SK-N-SH (cell line): ENCODE measurements around the gene TRNAU1AP. TPM values are rescaled to one million over a fixed set of nuclear protein-coding genes. Genes with fewer than 3 reads are reported as not detected.

Experiments used
- CTCF ChIA-PET: fragments of 300-600, 350-600 bp; formaldehyde crosslinking; extraction: SDS; loops from one replicate; lab custom pipeline; 2021; lab: Yijun Ruan, JAX
- POLR2A ChIA-PET: fragments of 350-600 bp; sonication (Branson Sonifier 250); formaldehyde crosslinking; extraction: SDS; loops from one replicate; lab custom pipeline; 2020; ENCODE audit warnings: antibody characterized with exemption, inconsistent platforms; lab: Yijun Ruan, JAX
- DNase-seq: peaks from one replicate; pipeline ENCODE4 v3.0.0; 2012
- H2AFZ ChIP-seq: fragments of 200-600 bp; sonication (generic); 2 replicates; pipeline ENCODE4 v1.8.1; 2016; ENCODE audit warnings: antibody characterized with exemption, mild to moderate bottlenecking, low read depth
- H3F3A ChIP-seq: fragments of 200-600 bp; sonication (generic); replicated peaks from 2 replicates; pipeline ENCODE3; 2016; ENCODE audit warnings: antibody characterized with exemption, mild to moderate bottlenecking; ENCODE audit not compliant: insufficient read depth
- H3K27ac ChIP-seq, 2 experiments: fragments of 200-500 bp in 1 of 2; fragments of 200-600 bp in 1 of 2; sonication (Bioruptor generic) in 1 of 2; sonication (generic), shearing (Covaris generic) in 1 of 2; 2 replicates each; pipeline versions ENCODE4 v1.5.1 to v1.6.1; 2014 to 2016; ENCODE audit warnings: low read depth in 2 of 2, inconsistent platforms in 1 of 2, low read length in 1 of 2, mild to moderate bottlenecking in 1 of 2, mixed read lengths in 1 of 2
- H3K27me3 ChIP-seq: fragments of 200-600 bp; sonication (generic), shearing (Covaris generic); 2 replicates; pipeline ENCODE4 v1.6.1; 2016; ENCODE audit warnings: mixed run types; ENCODE audit not compliant: insufficient read depth
- H3K36me3 ChIP-seq, 2 experiments: fragments of 200-500 bp in 1 of 2; fragments of 200-600 bp in 1 of 2; sonication (Bioruptor generic) in 1 of 2; sonication (generic) in 1 of 2; replicated peaks in 1 of 2; 2 replicates each; pipeline versions ENCODE3 to v1.5.1; 2014 to 2016; ENCODE audit warnings: low read length in 1 of 2, mild to moderate bottlenecking in 1 of 2; ENCODE audit not compliant: insufficient read depth in 2 of 2, control insufficient read depth in 1 of 2
- H3K4me1 ChIP-seq, 2 experiments: fragments of 200-500 bp in 1 of 2; fragments of 200-600 bp in 1 of 2; sonication (Bioruptor generic) in 1 of 2; sonication (generic), shearing (Covaris generic) in 1 of 2; 2 replicates each; pipeline versions ENCODE4 v1.5.1 to v1.6.1; 2014 to 2016; ENCODE audit warnings: low read depth in 1 of 2, low read length in 1 of 2, mixed run types in 1 of 2; ENCODE audit not compliant: insufficient read depth in 2 of 2, control insufficient read depth in 1 of 2
- H3K4me2 ChIP-seq: fragments of 200-600 bp; sonication (generic), shearing (Covaris generic); 2 replicates; pipeline ENCODE4 v1.6.1; 2017; ENCODE audit warnings: mixed run types
- H3K4me3 ChIP-seq, 2 experiments: fragments of 200-500 bp in 1 of 2; fragments of 200-600 bp in 1 of 2; sonication (Bioruptor generic) in 1 of 2; sonication (generic), shearing (Covaris generic) in 1 of 2; 2 replicates each; pipeline versions ENCODE4 v1.5.1 to v1.8.1; 2014 to 2016; ENCODE audit warnings: low read depth in 2 of 2, inconsistent platforms in 1 of 2, low read length in 1 of 2, mild to moderate bottlenecking in 1 of 2, mixed read lengths in 1 of 2, moderate library complexity in 1 of 2
- H3K79me2 ChIP-seq: fragments of 200-600 bp; sonication (generic); 2 replicates; pipeline ENCODE4 v1.8.1; 2017; ENCODE audit warnings: mild to moderate bottlenecking; ENCODE audit not compliant: insufficient read depth
- H3K9ac ChIP-seq: fragments of 200-600 bp; sonication (generic); 2 replicates; pipeline ENCODE4 v1.6.1; 2017; ENCODE audit warnings: mixed run types
- H3K9me2 ChIP-seq: fragments of 200-600 bp; sonication (generic); 2 replicates; pipeline ENCODE4 v1.6.1; 2017; ENCODE audit warnings: mixed run types
- H3K9me3 ChIP-seq: fragments of 200-600 bp; sonication (generic); 2 replicates; pipeline ENCODE4 v1.6.1; 2017; ENCODE audit warnings: mixed run types, mild to moderate bottlenecking, moderate library complexity
- H4K20me1 ChIP-seq: fragments of 200-600 bp; sonication (generic); 2 replicates; pipeline ENCODE4 v1.6.1; 2017; ENCODE audit warnings: mild to moderate bottlenecking, mixed run types; ENCODE audit not compliant: insufficient read depth
- CHD2 ChIP-seq: fragments of 150-350 bp; IDR thresholded peaks from 2 replicates; pipeline ENCODE4 v1.6.1; 2018; ENCODE audit warnings: low read length; ENCODE audit not compliant: partially characterized antibody
- CTCF ChIP-seq: fragments of 200-600 bp; sonication (generic); IDR thresholded peaks from 2 replicates; pipeline ENCODE4 v1.6.1; 2017; ENCODE audit warnings: antibody characterized with exemption, mild to moderate bottlenecking, moderate library complexity
- FOXM1 ChIP-seq: IDR thresholded peaks from 2 replicates; pipeline ENCODE4 v1.4.0; 2012; ENCODE audit warnings: low read depth, mild to moderate bottlenecking
- JUND ChIP-seq: IDR thresholded peaks from 2 replicates; pipeline ENCODE4 v1.4.0; 2012
- PBX3 ChIP-seq: IDR thresholded peaks from 2 replicates; pipeline ENCODE4; 2012
- RAD21 ChIP-seq: IDR thresholded peaks from 2 replicates; pipeline ENCODE4 v1.6.1; 2012; ENCODE audit warnings: mild to moderate bottlenecking, low read length
- RCOR1 ChIP-seq: fragments of 150-350 bp; IDR thresholded peaks from 2 replicates; pipeline ENCODE4 v1.6.1; 2017; ENCODE audit warnings: antibody characterized with exemption, low read length
- REST ChIP-seq: IDR thresholded peaks from 2 replicates; pipeline ENCODE4 v1.6.1; 2012; ENCODE audit warnings: mild to moderate bottlenecking, low read depth, low read length, moderate library complexity
- RXRA ChIP-seq: IDR thresholded peaks from 2 replicates; pipeline ENCODE4 v1.4.0; 2012; ENCODE audit warnings: low read depth, mild to moderate bottlenecking, borderline replicate concordance
- SIN3A ChIP-seq: IDR thresholded peaks from 2 replicates; pipeline ENCODE4 v1.6.1; 2012; ENCODE audit warnings: low read depth, mild to moderate bottlenecking, low read length, moderate library complexity, borderline replicate concordance
- SMC3 ChIP-seq: IDR thresholded peaks from 2 replicates; pipeline ENCODE4 v1.6.1; 2012; ENCODE audit warnings: low read depth, low read length, improper control_type of control experiment
- TCF12 ChIP-seq: IDR thresholded peaks from 2 replicates; pipeline ENCODE4 v1.4.0; 2012
- TEAD4 ChIP-seq: IDR thresholded peaks from 2 replicates; pipeline ENCODE4 v1.4.0; 2012; ENCODE audit warnings: mild to moderate bottlenecking, borderline replicate concordance; ENCODE audit not compliant: insufficient read depth
- ZBTB33 ChIP-seq: IDR thresholded peaks from 2 replicates; pipeline ENCODE4 v1.4.0; 2012; ENCODE audit warnings: low read depth, borderline replicate concordance
- WGBS: methylation state at CpG from one replicate; pipeline ENCODE4 v1.1.6; 2017; ENCODE audit warnings: low lambda C conversion rate; 5-methylcytosine and 5-hydroxymethylcytosine counted together
- polyA plus RNA-seq, 3 experiments: library from polyadenylated mRNA; depleted of rRNA; stranded (reverse); fragments of >200 nt; gene quantifications; 2 replicates each; pipeline ENCODE4 v1.2.3, GENCODE V29; 2012

TRNAU1AP gene
- polyA plus RNA-seq, 1 of the 3 experiments (the other 2 are of a cell fraction): 25.8 TPM

- TF ChIP-seq REST: peak; percentile 40; the same call in 1 of the 2 replicates
- no peak for TF ChIP-seq CTCF
- TF ChIP-seq TEAD4: peak; percentile 68; the same call in 1 of the 2 replicates
- peak; percentile 31; the same call in 1 of the 2 replicates for TF ChIP-seq RXRA
- peak; percentile 91 for TF ChIP-seq TCF12
- TF ChIP-seq FOXM1: no peak
- TF ChIP-seq SIN3A: peak; percentile 81; the same call in 1 of the 2 replicates
Measured at GRCh38 chr1:28601696-28602095, 48.8 kb downstream of the TRNAU1AP start (continued).

- Histone ChIP-seq H3K79me2 (no peaks in the 10 kb centered on the region), H3K4me1 (peaks cover 0 to 13% of the 10 kb centered on the region in 2 experiments; a peak in 3 of 4 replicates), H3K9me3 (no peaks in the 10 kb centered on the region), H3K4me2 (peak overlapping the region; percentile 71), H3K27ac (peak overlapping the region in 1 of 2 experiments; percentile 69; a peak in 2 of 4 replicates), H4K20me1 (peaks cover 4% of the 10 kb centered on the region; the same call in 1 of the 2 replicates), H3K4me3 (no peak overlapping the region; a peak in 1 of 4 replicates), H3K9ac (no peak overlapping the region), H3K36me3 (peaks cover 8 to 20% of the 10 kb centered on the region in 2 experiments), H3K27me3 (no peaks in the 10 kb centered on the region), H3K9me2 (no peaks in the 10 kb centered on the region), H2AFZ (no peak overlapping the region), H3F3A (peaks cover 32% of the 10 kb centered on the region)
- TF ChIP-seq JUND: no peak
- TF ChIP-seq RCOR1: no peak
- peak; percentile 92 for TF ChIP-seq RAD21
- TF ChIP-seq FOXM1: no peak
- no peak for TF ChIP-seq PBX3
- no peak for TF ChIP-seq TCF12
- TF ChIP-seq CHD2: no peak
- peak; percentile 86 for TF ChIP-seq CTCF
- TF ChIP-seq ZBTB33: no peak
- TF ChIP-seq SMC3: peak; percentile 84
- ChIA-PET POLR2A (interaction anchor here (1.1 to 1.8 kb wide), 2 partner anchors 21 to 84 kb away, joined by 3 to 14 read pairs; no protein-coding TSS in a partner anchor), CTCF (interaction anchor here (0.6 to 6.4 kb wide), 34 partner anchors 9 to 354 kb away, joined by 3 to 48 read pairs (median 4); partner anchors contain the start of gene RCC1)
- DNase-seq: peak; percentile 80
- WGBS: 61% methylated on average over 15 of the region's 15 CpGs
Measured at GRCh38 chr1:28602536-28603439, 49.9 kb downstream of the TRNAU1AP start.
